Upper lobe of right lung (tissue), 1 donor: ENCODE results near the gene HK3. TPM values are rescaled to one million over a fixed set of nuclear protein-coding genes. Genes with fewer than 3 reads are reported as not detected.

Experiments used
- ATAC-seq: fragments of 200-7000 bp; cut with Tn5 transposase; one replicate; pipeline ENCODE4 v1.9.1; 2020; ENCODE audit warnings: mild to moderate bottlenecking, moderate library complexity
- DNase-seq: peaks from one replicate; pipeline ENCODE4 v3.0.0-alpha.2; 2020
- H3K27ac ChIP-seq: fragments of 200-600 bp; one replicate; pipeline ENCODE4 v1.8.0; 2022
- H3K27me3 ChIP-seq: fragments of 200-600 bp; one replicate; pipeline ENCODE4 v1.8.0; 2022; ENCODE audit warnings: mild to moderate bottlenecking
- H3K36me3 ChIP-seq: fragments of 200-600 bp; one replicate; pipeline ENCODE4 v1.8.0; 2022
- H3K4me1 ChIP-seq: fragments of 200-600 bp; one replicate; pipeline ENCODE4 v1.8.0; 2022
- H3K4me3 ChIP-seq: fragments of 200-600 bp; one replicate; pipeline ENCODE4 v1.8.0; 2022; ENCODE audit warnings: mild to moderate bottlenecking
- H3K9me3 ChIP-seq: fragments of 200-600 bp; one replicate; pipeline ENCODE4 v1.8.0; 2022
- CTCF ChIP-seq: fragments of 200-600 bp; IDR thresholded peaks from one replicate; pipeline ENCODE4 v1.8.0; 2022; ENCODE audit warnings: antibody characterized with exemption
- intact Hi-C: fragments of 100-400 bp; cut with DNase I; formaldehyde crosslinking; loops from one replicate; pipeline ENCODE4 v1.11.0; 2022
- total RNA-seq: library from RNA; stranded (reverse); fragmentation: NEBNext Ultra II Directional; extraction: Animal tissue kit (Norgen Biotek cat#: 25700); gene quantifications from one replicate; pipeline ENCODE4 v1.2.1, GENCODE V29; 2021
- donor health status: DM: no; HTN: yes; CAD: no; lungs with severe emphysema.

HK3 gene
- total RNA-seq, 1 donor from 2014 or later = 50.5 TPM

GRCh38 chr5:176831425-176831824 lies 67.7 kb downstream of the HK3 start:
- DNase-seq = no peak
- Histone ChIP-seq H3K4me3 (no peak overlapping the region), H3K4me1 (no peaks in the 10 kb centered on the region), H3K27ac (no peak overlapping the region), H3K9me3 (no peaks in the 10 kb centered on the region), H3K27me3 (peaks cover 19% of the 10 kb centered on the region), H3K36me3 (no peaks in the 10 kb centered on the region)
- no peak for ATAC-seq
- TF ChIP-seq CTCF = no peak
- intact Hi-C loops = no loop called here

- H3K27ac ChIP-seq = no peak overlapping the region
- no peaks in the 10 kb centered on the region for H3K36me3 ChIP-seq
- ATAC-seq = no peak
- no peak for DNase-seq
- no peaks in the 10 kb centered on the region for H3K9me3 ChIP-seq
- H3K4me1 ChIP-seq = no peaks in the 10 kb centered on the region
- no peak for TF ChIP-seq CTCF
- no peak overlapping the region for H3K4me3 ChIP-seq
- peaks cover 19% of the 10 kb centered on the region for H3K27me3 ChIP-seq
- intact Hi-C loops = no loop called here
Measured at GRCh38 chr5:176830995-176831423, 68.1 kb downstream of the HK3 start.

Other genes with a start within 250 kb of the HK3 start
- 0.46 TPM for gene UNC5A, start 88.8 kb downstream of the HK3 start, total RNA-seq
- gene UIMC1, start 107.4 kb upstream of the HK3 start, total RNA-seq = 35.4 TPM
- 12.9 TPM for gene ZNF346, start 123.3 kb upstream of the HK3 start, total RNA-seq
- gene FGFR4, start 187.6 kb upstream of the HK3 start, total RNA-seq = 109 TPM
- gene NSD1, start 234.4 kb upstream of the HK3 start, total RNA-seq = 67.7 TPM